ENCODE results near the gene C3orf22. TPM values are rescaled to one million over a fixed set of nuclear protein-coding genes. Genes with fewer than 3 reads are reported as not detected.

The C3orf22 gene
- total RNA-seq, 1 donor from 2014 or later, result not detected

GRCh38 chr3:126553284-126554084 is 5.2 kb downstream of the C3orf22 start:
- Mint-ChIP-seq H3K27me3 (ENCODE audit: insufficient read depth) (peaks cover 1% of the 10 kb centered on the region), H3K4me1 (ENCODE audit: low read depth) (no peaks in the 10 kb centered on the region), H3K36me3 (ENCODE audit: low read depth) (no peaks in the 10 kb centered on the region), H3K4me3 (no peak overlapping the region), H3K27ac (no peak overlapping the region), H3K9me3 (no peaks in the 10 kb centered on the region)
- DNase-seq (ENCODE audit: low spot score), result no peak
- intact Hi-C loops (cut with micrococcal nuclease), result no loop called here

- Mint-ChIP-seq H3K4me1 (ENCODE audit: low read depth) (no peaks in the 10 kb centered on the region), H3K4me3 (no peak overlapping the region), H3K27me3 (ENCODE audit: insufficient read depth) (peaks cover 1% of the 10 kb centered on the region), H3K36me3 (ENCODE audit: low read depth) (no peaks in the 10 kb centered on the region), H3K27ac (no peak overlapping the region), H3K9me3 (no peaks in the 10 kb centered on the region)
- DNase-seq (ENCODE audit: low spot score), result no peak
- intact Hi-C loops (cut with micrococcal nuclease), result no loop called here
Measured at GRCh38 chr3:126552688-126553283, 5.9 kb downstream of the C3orf22 start.

GRCh38 chr3:126551839-126552687 is 6.7 kb downstream of the C3orf22 start:
- no peak overlapping the region for H3K27ac Mint-ChIP-seq
- DNase-seq (ENCODE audit: low spot score), result no peak
- no peaks in the 10 kb centered on the region for H3K4me1 Mint-ChIP-seq (ENCODE audit: low read depth)
- H3K9me3 Mint-ChIP-seq, result no peaks in the 10 kb centered on the region
- peaks cover 1% of the 10 kb centered on the region for H3K27me3 Mint-ChIP-seq (ENCODE audit: insufficient read depth)
- H3K4me3 Mint-ChIP-seq, result no peak overlapping the region
- intact Hi-C loops (cut with micrococcal nuclease), result no loop called here
- no peaks in the 10 kb centered on the region for H3K36me3 Mint-ChIP-seq (ENCODE audit: low read depth)

- no peaks in the 10 kb centered on the region for H3K4me1 Mint-ChIP-seq (ENCODE audit: low read depth)
- intact Hi-C loops (cut with micrococcal nuclease), result no loop called here
- no peaks in the 10 kb centered on the region for H3K9me3 Mint-ChIP-seq
- H3K27ac Mint-ChIP-seq, result no peak overlapping the region
- H3K27me3 Mint-ChIP-seq (ENCODE audit: insufficient read depth), result peaks cover 1% of the 10 kb centered on the region
- no peaks in the 10 kb centered on the region for H3K36me3 Mint-ChIP-seq (ENCODE audit: low read depth)
- no peak overlapping the region for H3K4me3 Mint-ChIP-seq
- no peak for DNase-seq (ENCODE audit: low spot score)
Measured at GRCh38 chr3:126551121-126551838, 7.5 kb downstream of the C3orf22 start.

DNA sequence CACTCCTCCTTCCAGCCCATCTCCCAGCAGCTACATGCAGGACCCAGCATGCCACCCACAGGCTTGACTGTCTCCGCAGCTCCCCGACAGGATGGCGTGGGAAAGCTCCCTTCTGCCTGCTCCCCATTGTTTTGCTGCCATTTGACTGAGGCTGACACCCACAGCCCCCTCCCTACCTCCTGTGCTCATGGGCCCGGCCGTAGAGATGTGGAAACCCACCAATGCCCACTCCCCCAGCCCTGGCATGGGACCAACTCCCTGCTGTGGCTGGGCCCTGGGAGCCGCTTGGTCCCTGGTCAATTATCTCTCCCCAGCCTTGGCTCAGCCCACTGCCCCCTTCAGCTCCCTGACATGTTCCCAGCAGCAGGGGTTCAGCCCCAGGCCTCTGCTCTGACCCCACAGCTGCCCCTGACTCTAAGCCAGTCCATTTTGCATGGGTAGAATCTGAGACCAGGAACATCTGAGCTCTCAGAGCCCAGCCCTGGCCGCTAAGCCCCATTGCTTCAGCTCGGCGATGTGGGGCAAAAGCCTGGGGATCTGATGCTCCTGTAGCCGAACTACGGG is 8.2 kb downstream of the C3orf22 start:
- H3K4me3 Mint-ChIP-seq, result no peak overlapping the region
- H3K9me3 Mint-ChIP-seq, result no peaks in the 10 kb centered on the region
- peaks cover 1% of the 10 kb centered on the region for H3K27me3 Mint-ChIP-seq (ENCODE audit: insufficient read depth)
- H3K36me3 Mint-ChIP-seq (ENCODE audit: low read depth), result no peaks in the 10 kb centered on the region
- no peaks in the 10 kb centered on the region for H3K4me1 Mint-ChIP-seq (ENCODE audit: low read depth)
- intact Hi-C loops (cut with micrococcal nuclease), result no loop called here
- no peak for DNase-seq (ENCODE audit: low spot score)
- no peak overlapping the region for H3K27ac Mint-ChIP-seq

DNA sequence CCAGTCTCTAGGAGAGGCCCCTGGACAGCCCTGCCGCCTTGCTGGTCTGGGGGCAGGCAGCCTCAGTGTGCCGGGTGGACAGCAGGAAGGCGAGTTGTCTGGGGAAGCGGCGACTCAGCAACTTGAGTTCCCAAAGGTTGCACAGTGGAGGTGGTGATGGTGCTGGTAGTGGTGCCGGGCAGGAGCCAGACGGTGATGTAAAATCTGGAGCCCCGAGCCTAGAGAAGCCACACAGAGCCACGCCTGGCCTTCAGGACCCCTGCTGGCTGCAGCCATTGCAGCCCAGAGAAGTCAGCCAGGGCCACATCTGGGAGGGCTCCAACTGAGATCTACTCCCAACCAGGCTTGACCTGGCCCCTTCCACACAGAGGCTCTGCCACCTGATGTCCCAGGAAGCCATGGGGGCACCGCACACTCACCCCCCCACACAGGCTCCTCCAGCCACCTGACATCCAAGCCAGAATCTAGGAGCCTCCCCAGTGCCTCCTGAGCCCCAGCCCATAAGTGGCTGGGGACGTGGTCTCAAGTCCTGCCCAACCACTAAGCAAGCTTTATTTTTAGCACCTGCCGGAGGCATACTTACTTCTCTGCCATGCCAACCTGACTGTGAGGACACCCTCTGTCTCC is 8.8 kb downstream of the C3orf22 start:
- Mint-ChIP-seq H3K9me3 (no peaks in the 10 kb centered on the region), H3K27me3 (ENCODE audit: insufficient read depth) (peaks cover 1% of the 10 kb centered on the region), H3K36me3 (ENCODE audit: low read depth) (no peaks in the 10 kb centered on the region), H3K27ac (no peak overlapping the region), H3K4me3 (no peak overlapping the region), H3K4me1 (ENCODE audit: low read depth) (no peaks in the 10 kb centered on the region)
- no peak for DNase-seq (ENCODE audit: low spot score)
- intact Hi-C loops (cut with micrococcal nuclease), result no loop called here

DNA sequence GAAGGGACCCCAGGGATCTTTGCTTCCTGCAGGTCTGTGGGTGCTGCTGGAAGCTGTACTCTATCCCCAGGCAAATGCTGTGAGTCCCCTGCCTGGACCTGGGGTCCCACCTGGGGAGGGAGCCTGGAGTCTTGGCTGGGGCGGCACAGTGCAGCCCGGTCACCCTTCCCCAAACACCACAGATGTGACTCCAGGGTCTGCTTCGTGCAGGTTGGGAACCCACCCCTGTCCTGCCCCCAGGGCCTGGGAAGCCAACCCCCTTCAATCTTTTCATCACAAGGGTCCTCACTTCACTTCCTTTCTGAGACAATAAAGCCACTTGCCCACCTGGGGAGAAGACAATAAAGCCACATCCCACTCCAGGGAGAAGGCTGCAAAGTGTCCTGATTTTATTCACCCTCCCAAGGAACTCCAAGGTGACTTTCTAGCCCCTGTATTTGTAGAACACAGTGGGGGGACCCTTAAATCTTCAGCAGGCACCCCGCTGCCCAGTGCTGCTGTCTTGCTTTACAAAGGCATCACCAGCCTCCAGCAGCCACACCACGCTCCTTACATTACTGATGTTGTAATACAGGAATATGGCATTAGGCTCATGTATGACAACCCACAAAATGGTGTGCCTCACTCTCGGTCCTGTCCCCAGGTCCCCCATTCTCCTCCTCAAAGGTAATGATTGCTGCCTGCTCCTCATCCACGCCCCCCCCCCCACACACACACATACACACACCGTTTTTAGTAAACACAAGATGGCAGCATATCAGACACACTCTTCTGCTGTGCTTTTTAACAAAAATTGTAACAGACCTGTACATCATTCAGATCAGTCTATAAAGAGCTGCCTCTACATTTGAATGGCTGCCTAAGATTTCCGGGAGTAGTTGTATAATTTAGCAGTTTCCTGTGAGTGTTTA is 9.9 kb downstream of the C3orf22 start:
- Mint-ChIP-seq H3K9me3 (no peaks in the 10 kb centered on the region), H3K27ac (no peak overlapping the region), H3K36me3 (ENCODE audit: low read depth) (no peaks in the 10 kb centered on the region), H3K4me3 (no peak overlapping the region), H3K4me1 (ENCODE audit: low read depth) (no peaks in the 10 kb centered on the region), H3K27me3 (ENCODE audit: insufficient read depth) (peaks cover 1% of the 10 kb centered on the region)
- DNase-seq (ENCODE audit: low spot score), result no peak
- intact Hi-C loops (cut with micrococcal nuclease), result no loop called here

DNA sequence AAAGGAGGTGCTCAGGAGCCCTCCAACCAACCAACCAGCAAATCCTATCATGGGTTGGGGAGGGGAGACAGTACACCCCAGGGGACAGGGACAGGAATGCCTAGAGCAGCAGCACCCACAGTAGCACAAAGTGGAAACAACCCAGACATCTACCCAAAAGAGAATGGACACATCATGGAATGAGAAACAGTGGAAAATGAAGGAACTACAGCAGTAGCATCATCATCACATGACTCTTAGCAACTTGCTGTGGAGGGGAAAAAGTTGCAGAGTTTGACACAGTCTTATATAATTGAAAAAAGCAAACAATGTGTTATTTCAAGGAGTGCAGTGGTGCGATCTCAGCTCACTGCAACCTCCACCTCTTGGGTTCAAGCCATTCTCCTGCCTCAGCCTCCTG is 11.0 kb downstream of the C3orf22 start:
- no peak overlapping the region for H3K27ac Mint-ChIP-seq
- H3K9me3 Mint-ChIP-seq, result no peaks in the 10 kb centered on the region
- no peak overlapping the region for H3K4me3 Mint-ChIP-seq
- no peaks in the 10 kb centered on the region for H3K36me3 Mint-ChIP-seq (ENCODE audit: low read depth)
- no peak for DNase-seq (ENCODE audit: low spot score)
- H3K27me3 Mint-ChIP-seq (ENCODE audit: insufficient read depth), result peaks cover 1% of the 10 kb centered on the region
- intact Hi-C loops (cut with micrococcal nuclease), result no loop called here
- no peaks in the 10 kb centered on the region for H3K4me1 Mint-ChIP-seq (ENCODE audit: low read depth)

DNA sequence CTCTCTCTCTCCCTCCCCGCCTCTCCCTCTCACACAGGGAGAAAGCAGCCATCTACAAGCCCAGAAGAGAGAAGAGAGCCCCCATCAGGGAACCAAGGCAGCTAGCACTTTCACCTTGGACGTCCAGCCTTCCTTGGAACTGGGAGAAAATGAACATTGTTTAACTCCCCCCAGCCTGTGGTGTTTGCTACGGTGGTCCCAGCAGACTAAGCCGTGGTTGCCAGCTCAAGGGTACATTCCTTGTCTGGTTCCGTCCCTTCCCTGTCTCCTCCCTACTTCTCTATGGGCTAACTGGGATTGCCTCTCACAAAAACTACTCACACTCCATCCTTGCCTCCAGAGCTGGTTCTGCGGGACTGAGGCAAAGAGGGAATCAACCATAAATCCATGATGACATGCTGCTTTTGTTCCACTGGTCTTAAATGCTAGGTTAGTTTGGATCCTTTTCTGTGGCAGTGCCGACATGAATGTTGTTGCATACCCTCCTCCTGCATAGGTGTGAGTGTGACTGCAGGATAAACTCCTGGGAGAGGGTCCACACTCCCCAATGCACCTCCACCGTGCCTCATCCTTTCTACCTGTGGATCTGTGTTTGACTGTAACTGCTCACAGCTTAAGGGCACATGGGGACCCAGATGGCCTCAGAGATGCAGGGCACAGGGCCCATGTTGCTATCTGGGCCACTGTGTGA is 12.0 kb downstream of the C3orf22 start:
- Mint-ChIP-seq H3K9me3 (no peaks in the 10 kb centered on the region), H3K36me3 (ENCODE audit: low read depth) (no peaks in the 10 kb centered on the region), H3K27ac (no peak overlapping the region), H3K4me3 (no peak overlapping the region), H3K27me3 (ENCODE audit: insufficient read depth) (peaks cover 1% of the 10 kb centered on the region), H3K4me1 (ENCODE audit: low read depth) (no peaks in the 10 kb centered on the region)
- intact Hi-C loops (cut with micrococcal nuclease), result no loop called here
- no peak for DNase-seq (ENCODE audit: low spot score)

GRCh38 chr3:126546013-126546412 is 12.7 kb downstream of the C3orf22 start:
- Mint-ChIP-seq H3K36me3 (ENCODE audit: low read depth) (no peaks in the 10 kb centered on the region), H3K27me3 (ENCODE audit: insufficient read depth) (peaks cover 1% of the 10 kb centered on the region), H3K9me3 (no peaks in the 10 kb centered on the region), H3K27ac (no peak overlapping the region), H3K4me1 (ENCODE audit: low read depth) (peaks cover 3% of the 10 kb centered on the region), H3K4me3 (no peak overlapping the region)
- no peak for DNase-seq (ENCODE audit: low spot score)
- intact Hi-C loops (cut with micrococcal nuclease), result no loop called here

DNA sequence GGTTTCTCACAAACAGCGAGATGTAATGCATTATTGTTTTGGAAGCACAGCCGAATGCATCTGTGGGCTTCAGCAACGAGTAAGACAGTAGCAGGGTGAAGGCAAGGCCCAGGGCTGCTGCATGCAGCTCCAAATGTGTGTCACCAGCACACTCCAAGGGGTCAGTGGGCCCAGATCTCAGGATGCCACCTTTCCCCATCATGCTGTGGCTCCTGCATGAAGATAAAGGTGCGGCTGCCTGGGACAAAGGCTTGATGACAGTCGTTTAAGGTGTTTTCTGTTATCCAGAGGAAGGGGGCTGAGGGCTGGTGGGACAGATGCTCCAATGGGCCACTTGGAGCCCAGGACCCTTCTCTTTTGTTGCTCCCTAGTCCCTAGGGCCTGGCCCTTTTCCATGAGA is 13.2 kb downstream of the C3orf22 start:
- peaks cover 1% of the 10 kb centered on the region for H3K27me3 Mint-ChIP-seq (ENCODE audit: insufficient read depth)

More for the DNA sequence above, 13.2 kb downstream of the C3orf22 start:
- DNase-seq (ENCODE audit: low spot score), result no peak
- no peaks in the 10 kb centered on the region for H3K9me3 Mint-ChIP-seq
- intact Hi-C loops (cut with micrococcal nuclease), result no loop called here
- H3K4me3 Mint-ChIP-seq, result no peak overlapping the region
- H3K4me1 Mint-ChIP-seq (ENCODE audit: low read depth), result peaks cover 8% of the 10 kb centered on the region
- H3K36me3 Mint-ChIP-seq (ENCODE audit: low read depth), result no peaks in the 10 kb centered on the region
- no peak overlapping the region for H3K27ac Mint-ChIP-seq

All from activated T-helper 1 cell treated with anti-CD3 and anti-CD28 coated beads, Interleukin-12 subunit alpha, Interleukin-12 subunit beta, Interleukin-2, Interleukin-4 antibody, amounts not matched to agents 30 ng/mL and 10 ng/mL and 1 ng/mL, durations not matched to agents 14 hours and 24 hours and 36 hours (primary cell).